GM13976 (cell line): ENCODE measurements around the gene CLIP2.
"Not testable (repeated sequence)": the region's sequence is repeated elsewhere in the genome, so short reads cannot be mapped to it uniquely, and the experiment has no call there.

Experiments used
- DNase-seq: peaks from one replicate; pipeline ENCODE4 v3.0.0; 2012; ENCODE audit warnings: low spot score
- in situ Hi-C: fragments of 300-500 bp; cut with MboI; formaldehyde crosslinking; loops from one replicate; pipeline ENCODE4 v1.12.0; 2022; ENCODE audit warnings: low sequenced_read_pairs, mixed read lengths, inconsistent platforms; ENCODE audit not compliant: unreplicated experiment
- TF ChIP-seq, protein P1 (sequence below): IDR thresholded peaks from 2 replicates; pipeline ENCODE4 v1.5.1; 2012; ENCODE audit warnings: borderline replicate concordance, mild to moderate bottlenecking; ENCODE audit not compliant: insufficient read depth; ENCODE audit errors: extremely low read depth, missing control alignments, control extremely low read depth

CLIP2 gene

DNA sequence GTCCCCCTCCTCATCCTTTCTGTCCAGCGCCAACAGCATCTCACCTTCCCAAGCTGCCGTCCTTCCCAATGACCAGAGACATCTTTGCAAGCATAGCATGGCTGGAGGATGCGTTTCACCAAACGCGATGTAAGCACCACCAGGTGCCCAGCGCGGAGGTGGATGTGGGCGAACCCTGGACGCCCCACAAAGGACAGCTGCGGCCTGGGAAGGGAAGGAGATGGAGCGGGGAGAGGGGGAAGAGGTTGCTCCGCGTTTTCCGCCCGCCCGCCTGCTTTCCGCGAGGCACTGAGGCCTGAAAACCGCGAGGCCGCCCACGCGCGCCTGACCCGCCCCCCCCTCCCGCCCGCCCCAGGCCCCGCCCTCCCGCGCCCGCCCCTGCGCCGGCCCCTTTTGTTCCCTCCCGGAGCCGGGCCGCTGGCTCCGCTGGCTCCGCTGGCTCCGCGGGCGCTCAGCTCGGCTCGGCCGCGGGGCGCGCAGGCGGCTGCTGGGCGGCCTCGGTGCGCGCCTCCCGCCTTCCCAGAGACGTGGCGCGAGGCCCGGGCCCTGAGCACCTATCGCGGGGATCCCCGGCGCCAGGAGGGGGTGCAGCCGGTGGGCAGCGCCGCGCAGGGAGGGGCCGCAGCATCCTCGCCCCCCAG lies at the start of gene CLIP2:
CLIP2 (plus strand) TSS at position 390 of the 641 bp plus-strand sequence. CDS start 28,140 bp downstream, outside the sequence.
- peak; percentile 92 for DNase-seq
- in situ Hi-C loops, result no loop called here
- TF ChIP-seq, protein P1, sequence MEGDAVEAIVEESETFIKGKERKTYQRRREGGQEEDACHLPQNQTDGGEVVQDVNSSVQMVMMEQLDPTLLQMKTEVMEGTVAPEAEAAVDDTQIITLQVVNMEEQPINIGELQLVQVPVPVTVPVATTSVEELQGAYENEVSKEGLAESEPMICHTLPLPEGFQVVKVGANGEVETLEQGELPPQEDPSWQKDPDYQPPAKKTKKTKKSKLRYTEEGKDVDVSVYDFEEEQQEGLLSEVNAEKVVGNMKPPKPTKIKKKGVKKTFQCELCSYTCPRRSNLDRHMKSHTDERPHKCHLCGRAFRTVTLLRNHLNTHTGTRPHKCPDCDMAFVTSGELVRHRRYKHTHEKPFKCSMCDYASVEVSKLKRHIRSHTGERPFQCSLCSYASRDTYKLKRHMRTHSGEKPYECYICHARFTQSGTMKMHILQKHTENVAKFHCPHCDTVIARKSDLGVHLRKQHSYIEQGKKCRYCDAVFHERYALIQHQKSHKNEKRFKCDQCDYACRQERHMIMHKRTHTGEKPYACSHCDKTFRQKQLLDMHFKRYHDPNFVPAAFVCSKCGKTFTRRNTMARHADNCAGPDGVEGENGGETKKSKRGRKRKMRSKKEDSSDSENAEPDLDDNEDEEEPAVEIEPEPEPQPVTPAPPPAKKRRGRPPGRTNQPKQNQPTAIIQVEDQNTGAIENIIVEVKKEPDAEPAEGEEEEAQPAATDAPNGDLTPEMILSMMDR, result no peak

DNA sequence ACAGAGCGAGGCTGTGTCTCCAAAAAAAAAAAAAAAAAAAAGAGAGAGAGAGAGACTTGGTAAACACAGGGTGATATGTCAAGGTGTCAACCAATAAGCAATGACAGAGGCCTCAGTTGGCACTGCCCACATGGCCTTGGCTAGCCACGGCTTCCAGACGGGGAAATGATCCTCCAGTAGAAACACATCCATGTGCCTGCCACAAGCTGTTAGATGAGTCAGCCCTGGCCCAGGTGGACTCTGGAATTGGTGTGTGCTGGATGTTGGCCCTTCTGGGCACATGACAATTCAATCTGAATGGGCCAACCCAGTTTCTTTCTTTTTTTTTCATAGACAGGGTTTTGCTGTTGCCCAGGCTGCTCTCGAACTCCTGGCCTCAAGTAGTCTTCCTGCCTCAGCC lies 48.7 kb upstream of the CLIP2 start:
- DNase-seq, result no peak
- TF ChIP-seq, protein P1, result no peak
- in situ Hi-C loops, result no loop called here

DNA sequence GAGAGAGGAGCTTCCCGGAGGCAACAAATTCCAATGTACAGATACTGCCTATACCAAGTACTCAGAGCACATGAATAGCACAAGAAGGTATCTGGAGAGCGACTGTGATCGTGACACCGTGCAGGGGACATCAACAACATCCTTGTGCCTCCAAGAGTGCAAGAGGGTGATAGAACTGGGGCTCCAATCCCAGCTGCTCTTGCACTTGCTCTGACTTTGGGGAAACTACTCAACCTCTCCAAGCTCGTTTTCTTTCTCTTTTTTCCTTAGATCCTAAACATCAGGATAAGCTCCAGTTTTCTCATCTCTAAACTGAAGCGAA lies 47.1 kb upstream of the CLIP2 start:
- in situ Hi-C loops, result no loop called here
- TF ChIP-seq, protein P1, result no peak
- no peak for DNase-seq

DNA sequence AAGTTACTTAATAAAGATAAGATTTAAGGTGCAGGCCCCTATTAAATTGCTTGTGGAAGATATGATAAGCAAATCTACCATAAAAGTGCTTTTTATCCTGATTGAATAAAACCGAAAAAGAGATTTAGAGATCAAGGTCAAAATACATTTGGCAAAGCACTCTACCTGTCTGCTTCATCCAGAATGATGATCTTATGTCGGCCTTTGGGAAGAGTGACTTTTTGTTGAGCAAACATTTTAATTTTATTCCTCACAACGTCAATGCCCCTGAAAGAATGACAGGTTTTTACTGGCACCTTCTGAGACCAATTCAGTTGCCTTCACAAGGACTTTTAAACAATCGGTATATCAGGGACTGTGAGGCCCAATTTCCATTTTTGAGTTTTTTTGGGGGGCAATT lies 42.7 kb upstream of the CLIP2 start:
- in situ Hi-C loops, result no loop called here
- TF ChIP-seq, protein P1, result no peak
- DNase-seq, result no peak

DNA sequence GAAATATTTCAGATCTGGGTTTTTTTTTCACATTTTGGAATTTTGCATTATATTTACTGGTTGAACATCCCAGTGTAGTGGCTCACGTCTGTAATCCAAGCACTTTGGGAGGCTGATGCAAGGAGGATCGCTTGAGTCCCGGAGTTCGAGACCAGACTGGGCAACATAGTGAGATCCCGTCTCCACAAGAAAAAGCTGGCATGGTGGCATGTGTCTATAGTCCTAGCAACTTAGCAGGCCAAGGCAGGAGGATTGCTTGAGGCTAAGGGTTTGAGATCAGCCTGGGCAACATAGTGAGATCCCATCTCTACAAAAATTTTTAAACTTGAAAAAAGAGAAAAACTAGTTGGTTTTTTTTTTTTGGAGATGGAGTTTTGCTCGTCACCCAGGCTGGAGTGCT lies 41.1 kb upstream of the CLIP2 start:
- TF ChIP-seq, protein P1, result no peak
- DNase-seq, result no peak
- in situ Hi-C loops, result no loop called here

DNA sequence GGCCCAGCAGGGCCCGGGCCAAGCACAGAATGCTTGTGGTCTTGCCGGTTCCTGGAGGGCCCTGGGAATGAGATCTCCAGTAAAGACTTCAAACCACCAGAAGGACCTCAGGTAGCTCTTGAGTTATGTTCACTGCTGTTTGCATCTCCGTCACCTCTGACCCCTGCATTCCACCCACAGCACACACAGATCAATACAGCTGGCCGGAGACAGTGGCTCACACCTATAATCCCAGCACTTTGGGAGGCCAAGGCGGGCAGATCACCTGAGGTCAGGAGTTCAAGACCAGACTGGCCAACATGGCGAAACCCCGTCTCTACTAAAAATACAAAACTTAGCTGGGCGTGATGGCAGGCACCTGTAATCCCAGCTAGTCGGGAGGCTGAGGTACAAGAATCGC lies 40.1 kb upstream of the CLIP2 start:
- DNase-seq, in situ Hi-C loops: not testable (repeated sequence)

DNA sequence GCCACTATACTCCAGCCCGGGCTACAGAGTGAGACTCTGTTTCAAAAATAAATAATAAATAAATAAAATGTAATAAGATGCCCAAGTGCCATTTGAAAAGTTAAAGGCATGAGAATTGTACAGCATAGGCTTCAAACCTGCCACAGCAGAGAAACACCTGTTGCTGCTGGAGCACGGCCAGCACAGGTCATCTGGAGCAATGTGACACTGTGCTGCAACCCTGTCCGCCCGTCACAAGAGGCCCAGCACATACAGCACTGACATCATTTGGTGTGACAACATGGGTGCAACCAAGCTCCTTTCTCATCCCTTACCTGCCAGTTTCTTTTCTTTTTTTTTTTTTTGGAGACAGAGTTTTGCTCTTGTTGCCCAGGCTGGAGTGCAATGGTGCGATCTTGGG lies 36.3 kb upstream of the CLIP2 start:
- peak; percentile 11 for DNase-seq
- in situ Hi-C loops, result no loop called here
- TF ChIP-seq, protein P1, result no peak
